HG03159 (cell line): ENCODE data around the gene MAN2A2.
"Not testable (repeated sequence)": the region's sequence is repeated elsewhere in the genome, so short reads cannot be mapped to it uniquely, and the experiment has no call there.

ENCODE experiments used
- ATAC-seq: cut with Tn5 transposase; IDR thresholded peaks from one replicate; pipeline ENCODE4 v1.9.1; 2021; ENCODE audit warnings: mild to moderate bottlenecking, moderate library complexity; ENCODE audit not compliant: unreplicated experiment

Gene MAN2A2

DNA sequence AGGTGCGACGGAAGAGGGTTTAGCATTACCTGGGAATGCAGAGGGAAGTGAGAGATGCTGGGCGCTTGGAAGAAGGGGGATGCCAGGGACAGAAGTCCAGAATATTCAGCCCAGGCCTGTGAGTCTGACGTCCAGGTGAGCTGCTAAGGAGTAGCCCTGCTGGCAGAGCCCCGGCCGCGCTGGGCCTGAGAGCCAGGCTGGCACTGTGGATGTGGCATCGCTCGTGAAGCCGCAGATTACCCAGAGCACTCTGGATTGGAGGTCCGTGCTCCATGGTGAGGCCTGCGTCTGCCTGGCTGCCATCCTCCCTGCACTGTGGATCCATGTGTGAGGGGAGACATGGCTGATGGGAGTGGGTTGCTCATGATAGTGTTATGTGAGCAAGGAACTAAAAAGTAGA is 14.5 kb downstream of the MAN2A2 start:
- ATAC-seq = no peak

DNA sequence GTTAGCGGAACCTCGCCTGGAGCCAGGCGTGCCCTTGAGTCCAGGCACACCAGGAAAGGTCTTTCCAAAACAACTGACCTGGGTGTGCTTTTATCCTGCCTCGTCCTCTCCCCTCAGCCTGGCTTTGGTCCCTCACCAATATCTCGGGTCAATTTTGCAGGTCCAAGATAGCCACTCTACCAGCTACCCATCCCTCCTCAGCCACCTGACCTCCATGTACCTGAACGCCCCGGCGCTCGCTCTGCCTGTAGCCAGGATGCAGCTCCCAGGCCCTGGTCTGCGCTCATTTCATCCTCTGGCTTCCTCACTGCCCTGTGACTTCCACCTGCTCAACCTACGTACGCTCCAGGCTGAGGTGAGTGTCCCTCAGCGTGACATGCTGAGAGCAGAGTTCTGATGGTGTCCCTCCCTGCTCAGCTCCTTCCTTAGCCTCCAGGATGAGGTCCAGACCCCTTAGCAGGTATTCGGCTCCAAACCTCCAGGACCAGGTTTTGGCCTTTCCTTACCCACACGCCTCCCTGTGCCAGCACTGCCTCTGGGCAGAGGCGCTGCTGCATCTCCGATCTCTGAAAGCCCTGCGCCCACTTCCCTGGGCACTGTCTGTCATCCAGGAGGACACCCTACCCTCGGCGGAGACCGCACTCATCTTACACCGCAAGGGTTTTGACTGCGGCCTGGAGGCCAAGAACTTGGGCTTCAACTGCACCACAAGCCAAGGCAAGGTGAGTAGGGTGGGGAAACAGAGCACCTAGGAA is 15.1 kb downstream of the MAN2A2 start:
- no peak for ATAC-seq

DNA sequence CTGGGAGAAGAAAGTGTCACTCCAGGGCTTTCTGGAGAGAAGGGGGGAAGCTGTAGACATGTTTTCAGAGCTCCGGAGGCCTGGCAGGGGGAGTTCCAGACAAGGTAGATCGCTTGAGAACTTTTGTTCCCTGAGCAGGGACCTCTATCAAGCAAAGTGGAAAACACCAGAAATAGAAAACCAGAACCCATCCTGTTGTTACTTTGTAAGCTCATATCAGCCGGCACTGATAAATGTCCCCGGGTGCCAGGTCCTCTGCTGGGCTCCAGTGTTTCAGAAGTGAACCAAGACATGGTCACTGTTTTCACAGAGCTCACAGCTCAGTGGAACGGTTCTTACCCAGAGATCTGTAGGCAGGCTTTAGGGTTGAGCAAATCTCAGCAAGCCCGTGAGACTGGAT is 15.7 kb downstream of the MAN2A2 start:
- ATAC-seq = no peak

DNA sequence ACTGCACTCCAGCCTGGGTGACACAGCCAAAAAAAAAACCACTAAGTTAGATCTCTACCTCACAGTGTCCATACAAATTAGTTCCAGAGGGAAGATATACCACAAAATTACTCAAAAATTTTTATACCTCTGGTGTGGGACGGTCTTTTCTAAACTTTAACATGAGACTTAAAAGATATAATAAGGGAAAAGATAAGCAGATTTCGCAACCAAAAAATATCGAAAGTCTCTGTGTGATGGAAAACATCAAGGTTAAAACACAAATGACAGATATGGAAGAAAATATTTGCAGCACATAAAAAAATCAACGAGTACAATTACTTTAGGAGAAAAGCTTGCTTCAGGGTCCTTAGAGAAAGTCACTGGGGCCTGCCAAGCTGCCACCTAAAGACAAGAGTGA is 18.8 kb downstream of the MAN2A2 start:
- no peak for ATAC-seq

DNA sequence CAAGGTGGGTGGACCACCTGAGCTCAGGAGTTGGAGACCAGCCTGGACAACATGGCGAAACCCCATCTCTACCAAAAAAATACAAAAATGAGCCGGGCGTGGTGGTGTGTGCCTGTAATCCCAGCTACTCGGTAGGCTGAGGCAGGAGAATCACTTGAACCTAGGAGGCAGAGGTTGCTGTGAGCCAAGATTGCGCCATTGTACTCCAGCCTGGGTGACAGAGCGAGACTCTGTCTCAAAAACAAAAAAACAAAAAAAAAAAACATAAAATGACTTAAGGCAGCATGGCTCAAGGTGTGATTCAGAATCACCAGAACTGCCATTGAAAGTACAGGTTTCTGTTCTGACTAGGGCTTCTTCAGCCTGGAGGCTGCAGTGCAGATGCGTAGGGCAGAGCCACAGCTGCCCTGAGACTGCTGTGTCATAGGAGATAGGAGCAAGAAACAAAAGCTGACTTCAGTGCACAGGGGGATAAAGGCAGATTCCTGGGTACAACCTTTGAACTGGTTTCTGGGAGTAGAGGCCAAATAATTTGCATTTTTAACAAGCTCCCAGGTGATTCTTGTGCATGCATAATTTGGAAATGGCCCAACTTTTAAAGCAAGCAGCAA is 19.7 kb downstream of the MAN2A2 start:
- peak; percentile 85 for ATAC-seq

DNA sequence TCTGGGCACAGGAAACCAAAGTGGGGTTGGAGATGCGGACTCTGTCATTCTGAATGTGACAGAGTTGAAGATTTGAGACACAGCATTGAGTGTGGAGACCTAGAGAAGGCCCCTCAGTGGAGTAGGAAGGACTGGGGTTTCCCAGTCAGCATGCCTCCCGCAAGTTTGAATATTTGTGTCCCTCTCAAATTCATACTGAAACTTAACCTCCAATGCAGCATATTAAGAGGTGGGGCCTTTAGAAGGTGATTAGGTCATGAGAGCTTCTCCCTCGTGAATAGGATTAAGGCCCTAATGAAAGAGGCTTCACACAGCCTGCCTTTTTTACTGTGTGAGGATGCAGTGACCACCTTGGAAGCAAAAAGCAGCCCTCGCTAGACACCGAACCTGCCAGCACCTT is 21.3 kb downstream of the MAN2A2 start:
- peak; percentile 39 for ATAC-seq

DNA sequence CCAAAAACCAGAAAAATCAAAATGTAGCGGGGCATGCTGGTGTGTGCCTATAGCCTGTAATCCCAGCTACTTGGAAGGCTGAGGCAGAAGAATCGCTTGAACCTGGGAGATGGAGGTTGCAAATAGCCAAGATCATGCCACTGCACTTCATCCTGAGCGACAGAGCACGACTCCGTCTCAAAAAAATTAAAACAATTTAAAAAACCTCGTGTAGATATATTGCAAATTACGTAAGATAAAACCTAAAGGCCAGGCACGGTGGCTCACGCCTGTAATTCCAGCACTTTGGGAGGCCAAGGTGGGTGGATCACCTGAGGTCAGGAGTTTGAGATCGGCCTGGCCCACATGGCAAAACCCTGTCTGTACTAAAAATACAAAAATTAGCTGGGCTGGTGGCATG is 23.7 kb downstream of the MAN2A2 start:
- not testable (repeated sequence) for ATAC-seq

DNA sequence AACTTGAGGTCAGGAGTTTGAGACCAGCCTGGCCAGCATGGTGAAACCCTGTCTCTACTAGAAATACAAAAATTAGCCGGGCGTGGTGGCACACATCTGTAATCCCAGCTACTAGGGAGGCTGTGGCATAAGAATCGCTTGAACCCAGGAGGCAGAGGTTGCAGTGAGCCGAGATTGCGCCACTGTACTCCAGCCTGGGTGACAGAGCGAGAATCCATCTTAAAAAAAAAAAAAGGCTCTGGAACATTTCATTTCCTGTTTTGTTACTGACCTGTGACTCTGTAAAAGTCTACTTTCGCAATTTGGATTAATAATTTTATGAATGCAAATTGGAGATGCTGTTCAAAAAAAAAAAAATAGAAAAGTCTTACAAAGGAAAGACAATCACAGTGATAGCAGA is 25.0 kb downstream of the MAN2A2 start:
- not testable (repeated sequence) for ATAC-seq

DNA sequence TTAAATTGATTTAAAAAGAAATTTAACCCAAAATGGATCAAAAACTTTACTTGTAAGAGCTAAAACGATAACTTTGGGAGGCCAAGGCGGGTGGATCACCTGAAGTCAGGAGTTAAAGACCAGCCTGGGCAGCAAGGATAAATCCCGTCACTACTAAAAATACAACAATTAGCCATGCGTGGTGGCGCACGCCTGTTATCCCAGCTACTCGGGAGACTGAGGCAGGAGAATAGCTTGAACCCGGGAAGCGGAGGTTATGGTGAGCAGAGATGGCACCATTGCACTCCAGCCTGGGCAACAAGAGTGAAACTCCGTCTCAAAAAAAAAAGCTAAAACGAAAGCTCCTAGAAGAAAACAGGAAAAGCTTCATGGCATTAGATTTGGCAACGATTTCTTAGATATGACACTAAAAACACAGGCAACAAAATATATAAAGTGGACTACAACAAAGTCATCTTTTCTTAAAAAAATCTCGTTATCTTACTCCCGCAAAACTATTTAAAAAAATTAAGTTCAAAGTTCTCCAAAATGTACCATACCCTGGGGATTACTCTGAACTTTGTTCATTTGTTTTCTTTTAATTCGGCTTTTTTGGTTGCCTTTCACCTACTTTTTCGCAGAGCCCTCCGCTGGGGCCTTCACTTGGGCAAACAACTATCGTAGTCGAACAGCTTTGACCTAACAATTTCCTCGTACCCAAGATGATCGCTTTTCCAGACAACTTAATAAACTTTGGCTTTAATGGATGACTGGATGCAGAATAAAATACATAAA is 26.3 kb downstream of the MAN2A2 start:
- peak; percentile 3 for ATAC-seq

DNA sequence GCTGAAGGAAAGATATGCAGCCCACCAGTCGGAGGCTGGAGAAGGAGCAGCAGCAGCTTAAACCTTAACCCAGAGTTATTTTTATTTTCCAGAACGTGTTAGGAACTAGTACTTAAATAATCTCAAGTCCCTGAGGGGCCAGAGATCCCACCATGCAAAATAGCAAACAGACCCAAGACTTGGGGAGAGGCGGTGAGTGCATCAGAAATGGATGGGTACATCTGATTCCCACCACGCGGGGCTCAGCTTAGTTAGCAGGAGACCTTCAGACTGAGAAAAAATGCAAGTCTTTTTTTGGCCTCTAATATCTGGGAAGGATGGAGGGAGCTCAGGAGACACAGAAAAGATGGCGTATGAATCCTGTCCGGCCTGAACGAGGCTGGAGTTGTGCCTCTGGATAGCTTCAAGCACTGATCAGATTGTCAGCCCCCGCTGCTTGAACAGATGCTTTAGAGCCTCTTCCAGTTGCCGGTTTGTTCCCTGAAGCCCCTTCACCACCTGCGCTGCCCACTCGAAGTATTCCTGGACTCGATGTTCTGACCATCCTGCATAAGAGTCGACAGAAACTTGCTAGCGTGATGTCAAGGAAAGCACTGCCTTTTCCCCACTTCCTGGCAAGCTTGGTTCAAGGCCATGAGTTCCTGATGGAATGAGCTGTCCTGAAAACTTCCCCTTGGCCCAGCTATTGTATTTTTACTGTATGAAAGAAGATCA is 27.9 kb downstream of the MAN2A2 start:
- ATAC-seq = no peak

DNA sequence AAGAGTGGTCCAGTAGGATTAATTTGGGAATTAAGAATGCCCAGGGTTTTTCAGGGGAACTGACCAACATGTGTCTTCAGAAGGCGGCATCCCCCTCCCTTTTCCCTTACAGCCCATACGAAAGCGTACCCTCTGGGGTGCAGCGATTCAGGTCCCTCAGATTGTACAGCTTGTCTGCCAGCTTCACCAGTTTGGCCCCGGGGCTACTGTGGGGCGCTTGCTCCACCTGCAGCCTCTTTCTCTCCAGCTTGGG is 28.4 kb downstream of the MAN2A2 start:
- ATAC-seq = no peak

DNA sequence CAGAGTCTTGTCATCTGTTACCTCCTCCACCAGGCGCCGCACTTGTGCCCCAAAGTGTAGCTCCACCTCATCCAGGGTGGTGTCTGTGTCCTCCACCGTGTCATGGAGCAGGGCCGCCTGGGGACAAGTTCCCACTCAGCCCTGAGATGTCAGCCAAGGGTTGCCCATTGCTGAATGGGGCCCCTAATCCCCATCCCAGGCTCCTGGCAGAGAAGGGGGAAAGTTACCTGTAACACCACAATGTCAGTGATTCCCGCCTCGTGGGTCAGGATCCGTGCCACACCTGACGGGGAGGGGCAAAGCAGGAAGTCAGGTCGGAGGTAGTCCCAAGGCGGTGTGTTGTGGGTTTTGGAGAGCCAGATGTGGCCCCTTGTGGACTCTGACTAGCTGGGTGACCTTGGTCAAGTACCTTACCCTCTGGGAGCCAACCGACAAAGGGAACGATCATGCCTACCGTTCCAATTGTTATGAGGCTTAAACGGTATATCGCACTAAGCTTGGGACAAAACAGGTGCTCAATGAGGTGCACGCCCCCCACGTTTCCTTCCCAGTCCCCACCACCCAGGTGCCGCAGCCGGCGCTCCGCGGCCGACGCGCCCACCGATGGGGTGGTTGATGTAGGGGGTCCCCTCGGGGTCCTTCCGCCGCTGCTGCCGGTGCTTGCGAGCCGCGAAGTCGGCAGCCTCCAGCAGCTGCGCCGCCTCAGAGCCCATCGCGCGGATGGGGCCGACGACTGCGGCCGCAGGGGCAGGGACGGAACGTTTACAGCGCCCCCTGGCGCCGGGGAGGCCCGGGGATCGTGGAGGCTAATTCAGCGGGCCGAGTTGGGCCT is 28.9 kb downstream of the MAN2A2 start, which contains the start of gene HDDC3:
Gene HDDC3, minus strand, starts transcription at position 722 of the 832 bp plus-strand sequence. Its CDS starts 9 bp downstream, at position 713.
- ATAC-seq = peak; percentile 46

DNA sequence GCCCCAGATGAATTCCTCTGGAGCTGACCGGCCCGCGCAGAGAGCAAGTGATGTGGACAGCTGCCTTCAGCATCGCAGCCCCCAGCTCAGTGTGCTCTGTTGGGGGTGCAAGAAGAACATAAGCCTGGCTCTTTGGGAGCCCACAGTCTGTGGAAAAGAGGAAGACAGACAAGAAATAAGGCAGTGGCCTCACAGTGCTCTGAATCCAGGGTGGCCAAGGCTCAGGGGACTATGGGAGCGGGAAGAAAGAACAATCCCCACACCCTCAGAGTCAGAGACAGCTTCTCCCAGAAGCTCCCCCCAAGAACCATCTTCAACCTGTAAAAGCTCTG is 29.5 kb downstream of the MAN2A2 start:
- no peak for ATAC-seq

DNA sequence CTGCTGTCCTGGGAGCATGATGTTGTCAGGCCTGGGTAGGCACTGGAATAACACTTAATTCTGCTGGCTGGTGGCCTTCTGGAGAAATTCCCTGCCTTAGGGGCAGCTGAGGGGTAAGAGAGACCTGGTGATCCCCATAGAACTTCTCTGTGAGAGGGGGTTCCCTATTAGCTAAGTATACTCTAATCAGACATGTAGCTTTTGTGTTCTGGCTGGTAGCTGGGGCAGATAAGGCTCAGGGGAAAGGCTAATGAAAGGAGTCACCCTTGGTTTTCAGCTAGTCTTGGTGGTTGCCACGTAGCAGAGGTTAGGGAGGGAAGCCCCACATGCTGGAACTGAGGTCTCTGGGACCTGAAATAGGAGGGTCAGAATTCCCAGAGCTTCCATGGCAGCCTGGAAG is 30.2 kb downstream of the MAN2A2 start:
- ATAC-seq = no peak

DNA sequence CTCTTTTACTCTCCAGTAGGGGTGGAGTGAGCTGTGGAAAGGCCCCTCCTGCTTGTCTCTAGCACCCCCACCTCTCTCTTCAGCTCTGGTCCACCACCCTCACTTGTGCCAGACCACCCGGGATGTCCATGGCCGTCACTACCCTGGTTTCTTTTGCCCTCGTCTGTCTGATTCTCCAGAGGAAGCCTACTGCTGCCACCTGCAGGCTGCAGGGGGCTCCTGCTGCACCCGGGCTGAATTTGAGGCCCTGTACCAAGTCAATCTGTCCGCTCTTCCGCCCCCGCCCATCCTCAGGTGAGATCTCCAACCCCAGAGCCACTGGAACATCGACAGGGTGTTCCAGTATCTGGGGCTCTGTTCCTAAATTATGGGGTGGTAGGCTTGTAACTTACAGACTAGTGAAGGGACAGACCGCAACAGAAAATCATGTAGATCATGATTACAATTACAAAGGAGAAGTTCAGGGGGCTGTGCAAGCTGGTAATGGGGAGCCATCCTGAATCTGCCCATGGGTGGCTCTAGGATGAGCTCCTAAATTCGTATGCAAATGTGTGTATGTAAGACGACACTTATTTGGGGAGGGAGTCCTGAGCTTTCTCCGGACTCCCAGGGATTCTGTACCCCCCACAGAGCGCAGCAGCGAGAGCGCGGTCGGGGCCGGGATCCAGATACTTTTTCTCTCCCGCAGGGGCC is 31.3 kb downstream of the MAN2A2 start:
- ATAC-seq = peak; percentile 33

DNA sequence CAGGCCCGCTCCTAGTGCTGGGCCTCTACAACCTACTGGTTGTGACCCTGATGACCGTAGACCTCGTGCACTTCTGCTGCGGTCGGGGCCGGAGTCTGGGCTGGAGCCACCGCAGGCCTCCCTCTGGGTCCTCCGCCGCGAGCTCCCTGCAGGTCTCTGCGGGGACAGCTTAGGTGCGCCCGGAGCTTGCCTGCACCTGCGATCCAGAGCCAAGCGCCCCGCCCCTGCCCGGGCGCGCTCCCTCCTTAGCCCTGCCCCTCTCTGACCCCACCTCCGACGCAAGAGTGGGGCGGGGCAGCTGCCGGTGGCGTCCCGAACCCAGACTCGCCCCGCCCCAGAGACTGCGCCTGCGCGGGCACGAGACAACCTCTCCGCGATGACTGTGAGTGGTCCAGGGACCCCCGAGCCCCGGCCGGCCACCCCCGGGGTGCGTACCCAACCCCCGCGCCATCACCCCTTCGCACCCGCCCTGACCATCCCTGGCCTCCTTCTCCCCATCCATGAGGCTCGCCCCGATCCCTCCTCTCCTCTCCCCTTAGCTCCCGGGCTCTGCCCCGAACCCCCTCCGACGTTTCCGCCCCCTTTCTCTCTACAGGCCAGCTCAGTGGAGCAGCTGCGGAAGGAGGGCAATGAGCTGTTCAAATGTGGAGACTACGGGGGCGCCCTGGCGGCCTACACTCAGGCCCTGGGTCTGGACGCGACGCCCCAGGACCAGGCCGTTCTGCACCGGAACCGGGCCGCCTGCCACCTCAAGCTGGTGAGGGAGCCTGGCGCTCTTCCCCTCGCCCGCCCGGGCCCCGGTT is 32.0 kb downstream of the MAN2A2 start, which contains the start of gene UNC45A:
Gene UNC45A, plus strand, starts transcription at position 337 of the 803 bp plus-strand sequence. Its CDS starts 40 bp downstream, at position 377.
- peak; percentile 58 for ATAC-seq

DNA sequence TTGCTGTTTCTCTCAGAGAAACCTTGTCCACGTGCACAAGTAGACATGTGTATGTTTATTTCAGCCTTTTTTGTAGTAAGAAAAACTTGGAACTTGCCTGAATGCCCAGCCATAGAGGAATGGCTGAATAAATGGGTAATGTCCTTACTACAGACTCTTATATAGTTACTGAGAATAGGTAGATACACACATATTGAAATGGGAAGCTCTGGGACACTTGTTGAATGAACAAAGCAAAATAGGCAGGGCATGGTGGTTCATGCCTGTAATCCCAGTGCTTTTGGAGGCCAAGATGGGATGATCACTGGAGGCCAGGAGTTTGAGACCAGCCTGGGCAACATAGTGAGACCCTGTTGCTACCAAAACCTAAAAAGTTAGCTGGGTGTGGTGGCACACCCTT is 33.7 kb downstream of the MAN2A2 start:
- no peak for ATAC-seq

DNA sequence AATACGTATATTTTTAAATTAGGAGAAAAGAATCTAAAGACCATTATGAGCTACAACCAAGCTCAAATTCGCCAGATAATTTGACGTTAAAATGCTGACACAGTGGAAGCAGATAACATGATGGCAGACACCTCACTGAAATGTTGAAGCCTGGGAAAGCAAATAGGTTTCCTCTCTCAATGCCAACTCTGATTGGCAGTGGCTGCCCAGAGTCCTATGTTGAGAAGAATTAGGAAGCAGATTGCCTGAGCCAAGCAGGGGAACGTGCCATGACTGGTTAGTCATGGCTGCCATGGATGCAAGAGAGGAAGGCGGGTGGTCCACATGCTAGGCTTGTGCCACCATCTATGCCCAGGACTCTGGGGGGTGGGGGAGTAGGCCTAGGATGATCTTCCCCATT is 35.2 kb downstream of the MAN2A2 start:
- no peak for ATAC-seq

DNA sequence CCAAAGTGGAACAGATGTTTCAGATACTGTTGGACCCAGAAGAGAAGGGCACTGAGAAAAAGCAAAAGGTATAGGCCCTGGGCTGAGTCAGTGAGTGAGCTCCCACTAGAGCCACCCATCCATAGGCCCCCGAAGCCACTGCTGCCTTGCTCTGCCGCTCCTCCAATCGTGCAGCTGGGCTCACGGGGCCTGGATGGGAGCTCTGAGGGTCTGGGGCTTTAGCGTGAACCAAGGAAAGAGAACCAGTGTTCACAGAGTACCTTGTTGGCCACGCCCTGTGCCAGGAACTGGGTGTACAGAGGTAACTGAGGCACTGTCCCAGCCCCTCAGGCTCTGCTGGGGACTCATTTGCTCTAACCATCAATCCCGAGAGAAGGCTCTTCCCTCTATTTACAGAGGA is 36.7 kb downstream of the MAN2A2 start:
- no peak for ATAC-seq
